ENCODE results near the gene NDUFS5.
"Not testable (repeated sequence)": the region's sequence is repeated elsewhere in the genome, so short reads cannot be mapped to it uniquely, and the experiment has no call there.

Gene NDUFS5

DNA sequence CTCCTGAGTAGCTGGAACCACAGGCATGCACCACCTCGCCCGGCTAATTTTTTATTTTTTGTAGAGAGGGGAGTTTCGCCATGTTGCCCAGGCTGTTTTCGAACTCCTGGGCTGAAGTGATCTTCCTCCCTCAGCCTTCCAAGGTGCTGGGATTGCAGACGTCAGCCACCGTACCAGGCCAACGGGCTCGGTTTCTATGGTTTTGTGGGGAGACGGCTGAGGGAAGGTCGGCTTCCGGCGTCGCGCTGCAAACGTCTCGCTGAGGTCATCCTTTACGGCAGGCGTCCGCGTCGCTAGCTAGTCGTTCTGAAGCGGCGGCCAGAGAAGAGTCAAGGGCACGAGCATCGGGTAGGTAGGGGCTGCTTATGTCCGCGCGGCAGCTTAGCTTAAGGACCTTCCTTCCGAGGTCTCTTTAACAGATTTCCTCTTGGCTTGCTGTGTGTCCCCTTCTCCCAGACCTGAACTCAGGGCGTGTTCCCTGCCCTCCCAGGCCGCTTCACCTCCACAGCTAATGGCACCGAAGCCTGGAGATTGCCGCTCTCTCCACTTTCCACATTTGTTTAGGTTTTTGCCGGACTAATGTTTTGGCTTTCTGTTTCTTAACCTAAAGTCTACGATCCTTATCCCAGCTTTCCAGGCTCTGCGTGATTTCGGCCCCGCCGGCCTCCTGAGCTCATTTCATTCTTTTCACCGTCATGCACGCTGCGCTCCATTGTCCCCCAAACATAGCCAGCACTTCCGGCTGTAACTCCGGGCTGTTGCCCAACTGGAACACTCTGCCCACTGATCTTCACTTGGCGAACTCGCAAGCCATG, at the start of gene NDUFS5:
TSS of gene NDUFS5 (plus strand) at position 300 of the 815 bp plus-strand sequence. CDS start 2,375 bp downstream, outside the sequence.
- CTCF ChIA-PET: interaction anchor here (1.1 to 1.5 kb wide), 6 partner anchors 19 to 72 kb away, joined by 3 to 7 read pairs (median 4); no protein-coding TSS in a partner anchor
- Mint-ChIP-seq H3K27me3 (peaks cover 19% of the 10 kb centered on the region), H3K9me3 (no peaks in the 10 kb centered on the region), H3K27ac (peak within 1 kb of the TSS; percentile 97), H3K4me3 (peak within 1 kb of the TSS; percentile 90), H3K4me1 (peaks cover 36% of the 10 kb centered on the region), H3K36me3 (peaks cover 20% of the 10 kb centered on the region)
- peak; percentile 90 for DNase-seq

DNA sequence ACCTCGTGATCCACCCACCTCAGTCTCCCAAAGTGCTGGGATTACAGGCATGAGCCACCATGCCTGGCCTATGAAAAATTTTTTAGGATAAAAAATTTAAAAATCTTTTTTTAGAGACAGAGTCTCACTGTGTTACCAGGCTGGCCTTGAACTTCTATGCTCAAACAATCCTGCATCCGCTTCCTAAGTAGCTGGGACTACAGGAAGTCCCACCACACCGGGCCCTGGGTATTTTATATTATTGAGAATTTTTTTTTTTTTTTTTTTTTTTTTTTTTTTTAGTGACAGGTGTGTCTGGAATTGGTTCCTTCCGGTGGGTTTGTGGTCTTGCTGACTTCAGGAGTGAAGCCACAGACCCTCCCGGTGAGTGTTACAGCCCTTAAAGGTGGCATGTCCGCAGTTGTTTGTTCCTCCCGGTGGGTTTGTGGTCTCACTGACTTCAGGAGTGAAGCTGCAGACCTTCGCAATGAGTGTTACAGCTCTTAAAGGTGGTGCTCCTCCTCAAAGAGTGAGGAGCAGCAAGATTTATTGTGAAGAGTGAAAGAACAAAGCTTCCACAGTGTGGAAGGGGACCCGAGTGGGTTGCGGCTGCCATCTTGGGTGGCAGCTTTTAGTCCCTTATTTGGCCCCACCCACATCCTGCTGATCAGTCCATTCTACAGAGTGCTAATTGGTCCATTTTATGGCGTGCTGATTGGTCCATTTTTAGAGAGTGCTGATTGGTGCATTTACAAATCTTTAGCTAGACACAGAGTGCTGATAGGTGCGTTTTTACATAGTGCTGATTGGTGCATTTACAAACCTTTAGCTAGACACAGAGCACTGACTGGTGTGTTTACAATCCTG, 48.5 kb upstream of the NDUFS5 start:
- Mint-ChIP-seq H3K4me3 (peak overlapping the region; percentile 53), H3K27me3 (peaks cover 15% of the 10 kb centered on the region), H3K27ac (peak overlapping the region; percentile 97), H3K4me1 (peaks cover 30% of the 10 kb centered on the region), H3K9me3 (peaks cover 11% of the 10 kb centered on the region), H3K36me3 (peaks cover 19% of the 10 kb centered on the region)
- peak; percentile 92 for DNase-seq
- CTCF ChIA-PET: interaction anchor here (0.8 kb wide), 1 partner anchor 9 kb away, joined by 4 read pairs; no protein-coding TSS in a partner anchor

DNA sequence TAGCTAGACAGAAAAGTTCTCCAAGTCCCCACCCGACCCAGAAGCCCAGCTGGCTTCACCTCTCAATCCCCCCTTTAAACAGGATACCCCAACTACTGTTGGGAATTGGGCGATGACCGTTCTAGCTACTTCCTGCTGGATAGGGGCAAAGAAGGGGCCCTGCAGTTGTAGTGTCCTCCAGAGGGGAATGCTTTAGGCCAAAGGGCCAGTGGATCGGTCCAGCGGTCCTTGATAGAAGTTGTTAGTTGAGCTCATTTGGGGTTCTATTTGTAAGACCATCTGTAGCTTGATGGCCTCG, 48.0 kb upstream of the NDUFS5 start:
- CTCF ChIA-PET: interaction anchor here (0.8 kb wide), 1 partner anchor 9 kb away, joined by 4 read pairs; no protein-coding TSS in a partner anchor
- peak; percentile 50 for DNase-seq
- Mint-ChIP-seq H3K27ac (peak overlapping the region; percentile 97), H3K4me3 (peak overlapping the region; percentile 53), H3K4me1 (peaks cover 25% of the 10 kb centered on the region), H3K27me3 (peaks cover 15% of the 10 kb centered on the region), H3K36me3 (peaks cover 19% of the 10 kb centered on the region), H3K9me3 (peaks cover 11% of the 10 kb centered on the region)

DNA sequence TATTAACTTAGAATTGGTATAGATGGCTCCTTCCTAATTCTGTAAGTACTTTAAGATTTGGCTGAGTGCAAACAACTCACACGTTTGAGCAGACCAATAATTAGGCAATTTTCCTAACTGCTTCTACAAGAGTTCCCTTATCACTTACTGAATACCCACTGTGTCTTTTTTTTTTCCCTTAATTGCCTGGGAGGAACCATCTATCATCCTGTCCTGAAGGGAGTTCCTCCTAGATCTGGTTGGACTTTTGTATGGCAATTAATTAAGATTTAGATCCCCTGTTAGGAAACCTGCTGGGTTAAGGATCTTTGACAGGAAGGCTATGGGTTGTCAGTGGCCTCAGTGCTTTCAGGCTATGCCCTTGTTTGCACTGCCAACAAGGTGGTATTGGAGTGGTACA, 46.8 kb upstream of the NDUFS5 start:
- H3K4me3 Mint-ChIP-seq, DNase-seq, CTCF ChIA-PET: not testable (repeated sequence)
- peaks cover 23% of the 10 kb centered on the region for H3K4me1 Mint-ChIP-seq
- H3K27me3 Mint-ChIP-seq: peaks cover 16% of the 10 kb centered on the region
- H3K27ac Mint-ChIP-seq: peak overlapping the region; percentile 49
- H3K36me3 Mint-ChIP-seq: peaks cover 19% of the 10 kb centered on the region
- peaks cover 11% of the 10 kb centered on the region for H3K9me3 Mint-ChIP-seq

DNA sequence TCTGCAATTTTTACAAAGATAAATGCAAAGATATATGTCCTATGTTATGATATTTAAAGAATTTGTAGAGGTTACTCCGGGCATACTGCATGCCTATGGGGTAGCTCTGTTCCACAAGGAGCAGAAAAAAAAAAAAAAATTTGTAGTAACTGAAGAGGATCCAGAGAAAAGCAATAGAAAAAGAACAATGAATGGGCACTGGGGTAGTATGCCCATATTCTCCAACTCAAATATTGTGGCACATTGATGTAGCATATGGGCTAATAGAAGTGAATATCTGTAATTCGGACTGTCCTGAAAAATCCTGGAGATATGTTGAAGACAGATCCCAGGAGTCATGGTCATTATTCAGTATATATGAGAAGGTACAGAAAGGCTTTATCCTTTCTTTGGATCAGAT, 36.2 kb upstream of the NDUFS5 start:
- Mint-ChIP-seq H3K4me3 (peak overlapping the region; percentile 85), H3K36me3 (peaks cover 25% of the 10 kb centered on the region), H3K27me3 (peaks cover 4% of the 10 kb centered on the region), H3K9me3 (no peaks in the 10 kb centered on the region), H3K4me1 (peaks cover 40% of the 10 kb centered on the region), H3K27ac (peak overlapping the region; percentile 82)
- CTCF ChIA-PET: interaction anchor here (0.5 to 1.8 kb wide), 3 partner anchors 102 to 1093 kb away, joined by 3 to 11 read pairs (median 3); no protein-coding TSS in a partner anchor
- no peak for DNase-seq

GRCh38 chr1:38990386-38990737, 35.8 kb upstream of the NDUFS5 start:
- Mint-ChIP-seq H3K27ac (peak overlapping the region; percentile 82), H3K36me3 (peaks cover 29% of the 10 kb centered on the region), H3K4me3 (peak overlapping the region; percentile 85), H3K4me1 (peaks cover 44% of the 10 kb centered on the region), H3K9me3 (no peaks in the 10 kb centered on the region), H3K27me3 (peaks cover 4% of the 10 kb centered on the region)
- CTCF ChIA-PET: interaction anchor here (0.5 to 0.8 kb wide), 2 partner anchors 101 to 1093 kb away, joined by 3 read pairs; no protein-coding TSS in a partner anchor
- DNase-seq: no peak

DNA sequence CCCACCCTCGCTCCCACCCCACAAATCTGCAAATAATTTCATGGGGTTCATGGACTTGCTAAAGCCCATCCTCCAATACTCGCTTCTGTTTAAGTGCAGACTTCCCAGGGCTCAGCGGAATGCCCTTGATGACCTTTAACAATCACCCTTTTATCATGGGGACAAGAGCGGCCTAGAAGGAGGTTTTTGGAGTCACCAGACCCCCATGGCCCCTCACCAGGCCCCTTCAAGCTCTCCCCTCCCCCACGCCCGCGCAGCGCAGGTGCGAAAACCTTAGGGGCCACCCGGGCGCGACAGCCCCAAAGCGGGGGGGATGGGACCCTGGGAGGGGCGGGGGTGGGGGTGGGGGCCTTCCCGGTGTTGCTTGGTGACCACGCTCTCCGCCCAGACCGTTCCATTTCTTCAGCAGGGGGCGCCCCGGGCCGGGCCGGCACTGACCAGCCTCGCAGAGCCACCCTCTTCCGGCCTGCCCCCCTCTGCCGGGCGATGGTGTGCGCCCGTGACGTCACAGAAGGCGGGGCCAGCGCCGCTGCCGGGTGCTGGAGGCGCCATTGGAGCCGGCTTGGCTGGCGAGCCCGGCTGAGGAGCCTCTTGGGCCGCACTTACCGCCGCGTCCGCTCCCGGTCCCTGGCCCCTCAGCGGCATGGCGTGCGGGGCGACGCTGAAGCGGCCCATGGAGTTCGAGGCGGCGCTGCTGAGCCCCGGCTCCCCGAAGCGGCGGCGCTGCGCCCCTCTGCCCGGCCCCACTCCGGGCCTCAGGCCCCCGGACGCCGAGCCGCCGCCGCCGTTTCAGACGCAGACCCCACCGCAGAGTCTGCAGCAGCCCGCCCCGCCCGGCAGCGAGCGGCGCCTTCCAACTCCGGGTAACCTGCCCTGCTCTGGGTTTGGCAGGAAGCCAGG, 35.2 kb upstream of the NDUFS5 start, which contains the start of gene AKIRIN1:
TSS of gene AKIRIN1 (plus strand) at position 539 of the 900 bp plus-strand sequence. CDS start at position 644, 105 bp downstream.
- H3K9me3 Mint-ChIP-seq: no peaks in the 10 kb centered on the region
- peak within 1 kb of the TSS; percentile 82 for H3K27ac Mint-ChIP-seq
- DNase-seq: peak; percentile 96
- CTCF ChIA-PET: interaction anchor here (0.8 kb wide), 1 partner anchor 101 kb away, joined by 3 read pairs; no protein-coding TSS in a partner anchor
- peak within 1 kb of the TSS; percentile 85 for H3K4me3 Mint-ChIP-seq
- peaks cover 50% of the 10 kb centered on the region for H3K4me1 Mint-ChIP-seq
- H3K36me3 Mint-ChIP-seq: peaks cover 33% of the 10 kb centered on the region
- peaks cover 4% of the 10 kb centered on the region for H3K27me3 Mint-ChIP-seq

GRCh38 chr1:38991638-38992411, 34.3 kb upstream of the NDUFS5 start:
- H3K27me3 Mint-ChIP-seq: no peaks in the 10 kb centered on the region
- H3K9me3 Mint-ChIP-seq: no peaks in the 10 kb centered on the region
- peaks cover 58% of the 10 kb centered on the region for H3K4me1 Mint-ChIP-seq
- DNase-seq: peak; percentile 23
- peak overlapping the region; percentile 73 for H3K27ac Mint-ChIP-seq
- H3K4me3 Mint-ChIP-seq: peak overlapping the region; percentile 85
- CTCF ChIA-PET: interaction anchor here (1.4 kb wide), 1 partner anchor 15 kb away, joined by 5 read pairs; no protein-coding TSS in a partner anchor
- peaks cover 39% of the 10 kb centered on the region for H3K36me3 Mint-ChIP-seq

DNA sequence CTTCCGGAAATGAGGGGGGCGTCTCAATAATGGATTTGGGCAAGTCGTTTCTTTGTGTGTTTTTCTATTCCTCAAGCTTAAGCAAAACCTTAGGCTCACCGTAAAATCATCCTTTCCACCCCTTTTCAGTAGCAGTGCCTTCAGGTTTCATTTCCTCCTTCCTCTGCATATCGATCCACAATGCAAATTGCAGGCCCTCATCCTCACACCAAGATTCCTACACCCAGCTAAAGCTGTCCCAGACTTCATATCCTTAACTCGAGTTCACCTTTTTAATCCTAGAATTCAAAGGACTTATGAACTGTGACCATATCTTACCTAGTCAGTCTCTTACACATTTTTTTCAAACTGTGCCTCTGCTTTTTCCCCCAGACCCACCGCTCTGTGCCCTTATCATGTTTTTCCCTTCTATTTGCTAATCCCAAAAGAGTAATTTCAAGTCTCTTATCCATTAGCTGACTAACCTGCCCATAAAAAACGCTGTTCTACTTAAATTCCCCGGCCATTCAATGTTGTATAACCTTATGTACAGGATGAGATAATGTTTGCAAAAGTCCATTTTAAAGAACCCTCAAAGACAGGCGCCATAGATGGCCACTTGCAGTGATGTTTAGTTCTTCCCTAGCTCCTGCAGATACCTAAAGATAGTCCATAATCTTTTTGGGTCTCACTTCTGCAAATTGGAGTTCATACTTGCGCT, 33.6 kb upstream of the NDUFS5 start:
- Mint-ChIP-seq H3K4me1 (peaks cover 66% of the 10 kb centered on the region), H3K27ac (peak overlapping the region; percentile 73), H3K36me3 (peaks cover 44% of the 10 kb centered on the region), H3K4me3 (peak overlapping the region; percentile 85), H3K9me3 (no peaks in the 10 kb centered on the region), H3K27me3 (no peaks in the 10 kb centered on the region)
- no peak for DNase-seq
- CTCF ChIA-PET: interaction anchor here (0.8 to 1.4 kb wide), 2 partner anchors 16 to 99 kb away, joined by 3 to 5 read pairs; no protein-coding TSS in a partner anchor

- Mint-ChIP-seq H3K4me3 (peak overlapping the region; percentile 28), H3K9me3 (no peaks in the 10 kb centered on the region), H3K27me3 (no peaks in the 10 kb centered on the region), H3K27ac (peak overlapping the region; percentile 45), H3K36me3 (peaks cover 56% of the 10 kb centered on the region), H3K4me1 (peaks cover 80% of the 10 kb centered on the region)
- no peak for DNase-seq
- CTCF ChIA-PET: no interaction called here
Measured at GRCh38 chr1:38994196-38994595, 32.0 kb upstream of the NDUFS5 start.

- Mint-ChIP-seq H3K9me3 (no peaks in the 10 kb centered on the region), H3K36me3 (peaks cover 75% of the 10 kb centered on the region), H3K27me3 (no peaks in the 10 kb centered on the region), H3K4me1 (peaks cover 83% of the 10 kb centered on the region), H3K4me3 (peak overlapping the region; percentile 53), H3K27ac (peak overlapping the region; percentile 94)
- CTCF ChIA-PET: interaction anchor here (0.6 to 0.8 kb wide), 2 partner anchors 29 to 367 kb away, joined by 3 read pairs; partner anchors contain the start of gene NDUFS5
- DNase-seq: no peak
Measured at GRCh38 chr1:38997034-38997900, 28.9 kb upstream of the NDUFS5 start.

Data from activated naive CD4-positive, alpha-beta T cell treated with anti-CD3 and anti-CD28 coated beads, Interleukin-2, amount 10 ng/mL, durations not matched to agents 7 days and 5 days (primary cell).